ENCODE results near the gene ANGPTL1.

Gene ANGPTL1

GRCh38 chr1:178857126-178857525 lies 13.8 kb downstream of the ANGPTL1 start:
- H3K27ac ChIP-seq (ENCODE audit: extremely low read depth, low read depth, low read length), result no peak overlapping the region
- no peaks in the 10 kb centered on the region for H3K36me3 ChIP-seq (ENCODE audit: control insufficient read depth in 2 of 2, insufficient read depth in 1 of 2, low read length in 2 of 2)
- no peak for TF ChIP-seq ZNF19 (tag by site-specific recombination; IDR thresholded peaks at IDR 0.05; ENCODE audit: low read depth)
- no peak for TF ChIP-seq ZNF169 (tag by site-specific recombination; IDR thresholded peaks at IDR 0.05)
- TF ChIP-seq ZNF76 (tag by site-specific recombination; IDR thresholded peaks at IDR 0.05; ENCODE audit: borderline replicate concordance, low read depth), result no peak
- no peak for TF ChIP-seq GLIS2 (tag by site-specific recombination; IDR thresholded peaks at IDR 0.05)
- TF ChIP-seq REPIN1 (tag by site-specific recombination; IDR thresholded peaks at IDR 0.05; ENCODE audit: low read depth), result no peak
- TF ChIP-seq ZNF654 (tag by site-specific recombination; IDR thresholded peaks at IDR 0.05; ENCODE audit: low read depth), result no peak
- TF ChIP-seq ZBTB11 (tag by site-specific recombination; conservative IDR thresholded peaks at IDR 0.05; ENCODE audit: low read depth), result no peak
- no peak for TF ChIP-seq ZNF473 (tag by site-specific recombination; IDR thresholded peaks at IDR 0.05)
- no peak for TF ChIP-seq ZNF768 (tag by site-specific recombination; IDR thresholded peaks at IDR 0.05)
- TF ChIP-seq ZNF26 (tag by site-specific recombination; IDR thresholded peaks at IDR 0.05), result no peak
- no peak for TF ChIP-seq ZBTB48 (tag by site-specific recombination; IDR thresholded peaks at IDR 0.05)
- TF ChIP-seq ZNF776 (tag by site-specific recombination; IDR thresholded peaks at IDR 0.05; ENCODE audit: borderline replicate concordance), result no peak
- no peak for TF ChIP-seq KLF9 (tag by site-specific recombination; IDR thresholded peaks at IDR 0.05; ENCODE audit: low read depth)
- TF ChIP-seq ZNF391 (tag by site-specific recombination; IDR thresholded peaks at IDR 0.05; ENCODE audit: borderline replicate concordance, low read depth), result no peak
- ChIA-PET CTCF (interaction anchor here (0.9 kb wide), 1 partner anchor 146 kb away, joined by 4 read pairs; no protein-coding TSS in a partner anchor), POLR2A (no interaction called here)
- H3K4me3 ChIP-seq (ENCODE audit: low read depth, low read length), result no peak overlapping the region
- H3K4me1 ChIP-seq (ENCODE audit: control insufficient read depth, insufficient read depth, low read length), result no peaks in the 10 kb centered on the region
- H3K9me3 ChIP-seq (ENCODE audit: control insufficient read depth, insufficient read depth, low read depth, low read length), result no peaks in the 10 kb centered on the region

GRCh38 chr1:178849918-178850317 lies 21.0 kb downstream of the ANGPTL1 start:
- ChIA-PET CTCF (interaction anchor here (0.7 kb wide), 1 partner anchor 30 kb away, joined by 3 read pairs; no protein-coding TSS in a partner anchor), POLR2A (no interaction called here)
- Histone ChIP-seq H3K4me1 (ENCODE audit: control insufficient read depth, insufficient read depth, low read length) (peaks cover 20% of the 10 kb centered on the region), H3K4me3 (ENCODE audit: low read depth, low read length) (no peak overlapping the region), H3K9me3 (ENCODE audit: control insufficient read depth, insufficient read depth, low read depth, low read length) (no peaks in the 10 kb centered on the region), H3K27ac (ENCODE audit: extremely low read depth, low read depth, low read length) (no peak overlapping the region), H3K36me3 (ENCODE audit: control insufficient read depth in 2 of 2, insufficient read depth in 1 of 2, low read length in 2 of 2) (no peaks in the 10 kb centered on the region)
- TF ChIP-seq ZNF404 (tag by site-specific recombination; IDR thresholded peaks at IDR 0.05) (no peak), ZNF335 (tag by site-specific recombination; conservative IDR thresholded peaks at IDR 0.05) (no peak), ZFP41 (tag by site-specific recombination; IDR thresholded peaks at IDR 0.05; ENCODE audit: borderline replicate concordance) (no peak), ZNF350 (tag by site-specific recombination; IDR thresholded peaks at IDR 0.05) (no peak), ZBTB8A (tag by site-specific recombination; IDR thresholded peaks at IDR 0.05) (no peak), ZSCAN30 (tag by site-specific recombination; IDR thresholded peaks at IDR 0.05) (no peak), GLIS2 (tag by site-specific recombination; IDR thresholded peaks at IDR 0.05) (no peak), HOXD13 (CRISPR knock-in tag; IDR thresholded peaks at IDR 0.05; ENCODE audit: borderline replicate concordance) (no peak), ZNF580 (tag by site-specific recombination; IDR thresholded peaks at IDR 0.05) (no peak), ZNF2 (tag by site-specific recombination; IDR thresholded peaks at IDR 0.05) (no peak), ZNF670 (tag by site-specific recombination; IDR thresholded peaks at IDR 0.05; ENCODE audit: low read depth) (no peak), EGR2 (tag by site-specific recombination; IDR thresholded peaks at IDR 0.05; ENCODE audit: low read depth) (no peak), ZNF521 (tag by site-specific recombination; IDR thresholded peaks at IDR 0.05) (no peak), KLF16 (tag by site-specific recombination; IDR thresholded peaks at IDR 0.05) (no peak), ZNF10 (tag by site-specific recombination; IDR thresholded peaks at IDR 0.05) (no peak), ZNF157 (tag by site-specific recombination; IDR thresholded peaks at IDR 0.05) (no peak), WT1 (tag by site-specific recombination; IDR thresholded peaks at IDR 0.05) (no peak), ZBTB1 (tag by site-specific recombination; IDR thresholded peaks at IDR 0.05) (no peak)

All from HEK293 (cell line).